NCI-H2029 (cell line): Measurements from ENCODE around the gene LDLRAD4.

ENCODE experiments used
- DNase-seq: peaks from one replicate; lab custom pipeline; 2025; lab: John Stamatoyannopoulos, UW

LDLRAD4 gene

DNA sequence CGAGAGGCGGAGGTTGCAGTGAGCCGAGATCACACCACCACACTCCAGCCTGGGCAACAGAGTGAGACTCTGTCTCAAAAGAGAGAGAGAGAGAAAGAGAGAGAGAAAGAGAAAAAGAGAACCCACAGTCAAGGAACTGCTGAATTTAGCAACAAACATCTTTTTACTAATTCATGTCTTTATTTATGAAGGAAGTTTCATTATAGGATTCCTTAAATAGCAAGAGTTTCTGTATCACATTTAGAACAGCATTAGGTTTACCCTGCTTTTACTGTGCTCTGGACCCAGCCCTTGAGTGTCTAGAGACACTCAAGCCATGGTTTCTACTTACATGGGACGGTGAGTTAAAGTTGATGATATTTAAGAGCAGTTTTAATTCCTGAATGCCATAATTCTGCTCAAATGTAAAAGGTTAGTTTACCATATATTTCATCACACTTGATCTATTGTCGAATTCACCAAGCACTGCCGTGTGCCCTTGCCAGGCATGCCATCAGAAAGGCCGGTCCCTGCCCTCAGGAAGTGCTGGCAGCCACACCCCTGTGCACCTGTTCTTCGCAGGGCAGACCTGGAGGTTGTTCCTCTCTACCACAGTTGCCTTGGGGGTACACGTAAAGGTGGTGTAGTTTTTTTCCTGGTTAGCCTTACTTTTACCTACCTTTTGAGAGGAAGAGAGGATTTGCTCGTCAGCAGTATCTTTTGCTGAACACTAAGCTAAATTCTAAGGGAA lies 153.3 kb downstream of the LDLRAD4 start:
- no peak for DNase-seq

DNA sequence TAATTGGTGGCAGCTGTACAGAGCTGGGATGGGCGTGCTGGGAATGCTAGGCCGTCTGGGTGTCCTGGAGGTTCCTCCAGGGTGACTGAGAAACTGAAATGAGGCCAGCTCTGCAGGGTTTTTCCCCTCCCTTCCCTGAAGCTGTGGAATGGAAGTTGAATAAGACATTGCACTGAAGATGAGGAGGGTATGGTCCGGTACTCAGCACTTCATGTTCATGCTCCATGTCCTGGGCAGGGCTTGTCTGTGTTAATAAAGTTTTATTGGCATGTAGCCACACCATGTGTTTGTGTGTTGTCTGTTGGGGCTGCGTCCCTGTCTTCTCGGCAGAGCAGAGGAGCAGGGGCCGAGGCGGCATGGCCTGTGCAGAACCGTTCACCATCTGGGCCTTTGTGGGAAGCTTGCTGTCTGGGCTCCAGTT lies 154.0 kb downstream of the LDLRAD4 start:
- no peak for DNase-seq

DNA sequence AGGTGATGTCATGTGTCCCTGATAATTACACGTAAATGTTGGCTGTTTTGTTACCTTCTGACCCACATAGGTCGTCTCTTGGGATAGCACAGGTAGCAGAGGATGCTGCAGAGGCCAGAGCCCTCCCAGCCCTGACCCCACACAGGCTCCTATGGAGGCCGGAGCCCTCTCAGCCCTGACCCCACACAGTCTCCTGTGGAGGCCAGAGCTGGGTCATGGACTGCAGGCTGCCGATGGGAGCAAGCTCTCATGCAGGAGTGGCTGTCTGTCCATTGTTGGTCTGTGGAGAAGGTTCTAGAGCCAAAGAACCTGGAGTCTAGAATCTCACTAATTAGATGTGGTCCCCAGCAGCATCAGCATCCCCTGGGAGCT lies 155.5 kb downstream of the LDLRAD4 start:
- DNase-seq = no peak

GRCh38 chr18:13374468-13375301 lies 156.1 kb downstream of the LDLRAD4 start:
- no peak for DNase-seq

GRCh38 chr18:13375302-13376255 lies 157.0 kb downstream of the LDLRAD4 start:
- DNase-seq = no peak

- DNase-seq = no peak
These were observed 157.8 kb downstream of the LDLRAD4 start for GRCh38 chr18:13376298-13376840.

DNA sequence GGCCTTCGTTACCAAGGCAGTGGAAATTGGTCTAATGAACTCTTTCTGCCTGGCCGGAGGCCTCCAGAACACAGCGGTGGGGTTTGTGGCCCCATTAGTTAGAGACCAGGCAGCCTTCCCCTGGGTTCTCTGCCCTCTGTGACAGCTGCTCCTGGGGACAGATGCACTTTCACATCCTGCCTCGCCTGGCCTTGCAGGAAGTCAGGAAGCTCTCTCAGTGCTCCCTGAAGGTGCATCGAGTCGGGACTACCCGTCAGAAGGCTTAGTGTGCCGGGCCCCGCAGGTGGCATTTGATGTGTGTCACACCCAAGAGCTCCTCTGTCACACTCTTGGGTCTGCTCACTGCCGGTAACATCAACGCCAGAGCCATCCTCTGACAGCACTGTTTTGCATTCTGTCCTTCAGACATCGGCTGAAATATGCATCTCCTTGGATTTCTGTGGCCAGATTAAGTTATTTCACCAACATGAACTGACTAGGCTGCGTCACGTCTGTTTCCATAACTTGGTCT lies 158.3 kb downstream of the LDLRAD4 start:
- no peak for DNase-seq

GRCh38 chr18:13377496-13377895 lies 158.9 kb downstream of the LDLRAD4 start:
- no peak for DNase-seq

DNA sequence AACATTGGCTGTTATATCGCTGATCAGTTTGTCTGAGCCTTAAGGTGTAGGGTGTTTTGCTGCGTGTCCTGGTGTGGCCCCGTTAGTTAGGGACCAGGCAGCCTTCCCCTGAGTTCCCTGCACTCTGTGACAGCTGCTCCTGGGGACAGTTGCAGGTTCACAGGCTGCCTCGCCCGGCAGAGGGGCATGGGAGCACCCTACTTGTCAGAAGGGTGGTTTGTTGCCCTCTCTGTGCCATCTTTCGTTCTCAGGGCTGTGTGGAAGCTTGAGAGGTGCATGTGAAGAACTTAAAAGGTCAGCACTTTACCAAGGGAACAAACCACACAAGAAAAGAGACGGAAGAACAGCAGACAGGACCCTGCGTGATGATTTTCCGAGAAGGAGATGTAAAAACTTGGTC lies 159.6 kb downstream of the LDLRAD4 start:
- no peak for DNase-seq

DNA sequence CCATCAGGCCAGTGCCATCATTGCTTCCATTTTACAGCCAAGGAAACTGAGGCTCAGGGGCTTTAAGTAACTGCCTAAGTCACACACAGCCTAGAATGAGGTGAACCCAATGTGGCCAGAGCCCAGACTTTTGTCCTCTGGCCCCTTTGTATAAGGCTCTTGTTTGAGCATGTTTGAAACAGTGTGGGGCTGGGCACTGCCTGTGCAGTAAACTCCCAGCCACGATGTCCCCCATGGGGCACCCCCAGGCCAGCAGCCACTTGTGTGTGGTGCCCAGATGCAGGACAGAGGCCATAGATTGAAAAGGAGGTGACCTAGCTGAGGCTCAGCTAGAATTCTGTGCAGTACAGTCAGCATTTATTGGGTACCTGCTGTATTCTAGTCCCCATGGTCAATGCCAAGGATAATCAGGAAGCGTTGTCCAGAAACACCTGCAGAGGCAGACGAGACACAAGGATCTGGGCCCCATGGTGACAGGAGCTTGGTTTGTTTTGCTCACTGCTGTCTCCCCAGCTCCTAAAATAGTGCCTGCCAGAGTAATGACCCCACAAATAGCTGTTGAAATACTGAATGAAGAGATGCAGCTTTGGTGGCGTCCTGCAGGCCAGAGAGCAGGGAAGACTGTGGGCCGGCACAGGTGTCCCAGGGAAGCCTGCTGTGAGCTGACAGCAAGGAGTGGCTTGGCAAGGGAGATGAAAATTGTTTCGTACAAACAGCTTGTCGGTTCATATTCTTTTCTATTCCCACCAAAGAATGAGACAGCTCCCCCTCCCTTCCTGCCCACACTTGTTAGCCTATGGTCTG lies 160.7 kb downstream of the LDLRAD4 start:
- DNase-seq = no peak

DNA sequence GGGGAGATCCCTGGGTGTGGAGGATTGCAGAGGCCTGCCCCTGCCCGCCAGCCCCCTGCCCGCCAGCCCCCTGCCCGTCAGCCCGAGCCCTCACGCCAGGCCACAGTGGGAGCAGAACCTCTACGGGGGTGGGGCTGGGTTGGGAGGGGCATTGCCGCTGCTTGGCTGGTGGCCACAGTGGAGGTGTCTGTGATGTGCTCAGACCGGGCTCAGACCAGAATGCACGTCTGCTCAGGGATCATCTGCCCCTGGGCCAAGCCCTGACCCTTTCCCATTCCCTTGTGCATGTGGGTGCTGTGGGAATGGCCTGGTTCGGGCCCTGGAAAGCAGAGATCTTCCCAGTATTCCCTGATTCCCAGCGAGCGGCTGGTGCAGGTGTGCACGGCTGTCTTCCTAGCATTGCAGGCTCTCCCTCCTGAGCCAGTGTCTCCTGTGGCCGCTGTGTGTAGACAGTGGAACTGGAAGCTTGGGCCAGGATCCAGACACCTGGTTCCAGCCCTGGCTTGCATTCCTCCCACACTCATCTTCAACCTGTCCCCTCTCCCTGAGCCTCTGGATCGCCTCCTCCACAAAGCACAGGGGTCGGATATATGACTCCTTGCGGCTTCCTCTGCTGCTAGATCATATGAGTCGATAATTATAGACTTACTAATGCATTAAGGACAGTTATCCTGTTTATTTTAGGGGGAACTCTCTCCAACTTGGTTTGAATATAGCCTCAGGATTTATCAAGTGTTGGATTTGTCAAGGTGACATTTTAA lies 161.6 kb downstream of the LDLRAD4 start:
- peak; percentile 43 for DNase-seq

DNA sequence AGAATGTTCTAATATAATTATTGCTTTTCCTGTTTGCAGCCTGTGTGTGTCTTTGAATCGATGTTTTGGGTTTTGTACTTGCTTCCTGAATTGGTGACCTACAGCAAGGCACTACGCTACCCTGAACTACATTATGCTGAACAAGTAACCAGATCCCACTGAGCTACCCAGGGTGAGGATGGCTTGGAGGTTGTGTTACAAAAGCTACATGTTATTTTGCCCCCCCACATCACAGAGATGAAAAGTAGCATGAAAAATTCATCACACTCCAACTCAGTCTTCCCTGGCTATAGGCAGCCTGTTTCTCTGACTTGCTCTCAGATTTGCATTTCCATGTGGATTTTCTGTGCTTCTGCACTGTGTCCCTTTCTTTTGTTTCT lies 162.1 kb downstream of the LDLRAD4 start:
- no peak for DNase-seq

GRCh38 chr18:13381331-13381730 lies 162.8 kb downstream of the LDLRAD4 start:
- DNase-seq = no peak

GRCh38 chr18:13381944-13382365 lies 163.4 kb downstream of the LDLRAD4 start:
- DNase-seq = peak; percentile 63

GRCh38 chr18:13382366-13382953 lies 163.9 kb downstream of the LDLRAD4 start:
- peak; percentile 87 for DNase-seq

DNA sequence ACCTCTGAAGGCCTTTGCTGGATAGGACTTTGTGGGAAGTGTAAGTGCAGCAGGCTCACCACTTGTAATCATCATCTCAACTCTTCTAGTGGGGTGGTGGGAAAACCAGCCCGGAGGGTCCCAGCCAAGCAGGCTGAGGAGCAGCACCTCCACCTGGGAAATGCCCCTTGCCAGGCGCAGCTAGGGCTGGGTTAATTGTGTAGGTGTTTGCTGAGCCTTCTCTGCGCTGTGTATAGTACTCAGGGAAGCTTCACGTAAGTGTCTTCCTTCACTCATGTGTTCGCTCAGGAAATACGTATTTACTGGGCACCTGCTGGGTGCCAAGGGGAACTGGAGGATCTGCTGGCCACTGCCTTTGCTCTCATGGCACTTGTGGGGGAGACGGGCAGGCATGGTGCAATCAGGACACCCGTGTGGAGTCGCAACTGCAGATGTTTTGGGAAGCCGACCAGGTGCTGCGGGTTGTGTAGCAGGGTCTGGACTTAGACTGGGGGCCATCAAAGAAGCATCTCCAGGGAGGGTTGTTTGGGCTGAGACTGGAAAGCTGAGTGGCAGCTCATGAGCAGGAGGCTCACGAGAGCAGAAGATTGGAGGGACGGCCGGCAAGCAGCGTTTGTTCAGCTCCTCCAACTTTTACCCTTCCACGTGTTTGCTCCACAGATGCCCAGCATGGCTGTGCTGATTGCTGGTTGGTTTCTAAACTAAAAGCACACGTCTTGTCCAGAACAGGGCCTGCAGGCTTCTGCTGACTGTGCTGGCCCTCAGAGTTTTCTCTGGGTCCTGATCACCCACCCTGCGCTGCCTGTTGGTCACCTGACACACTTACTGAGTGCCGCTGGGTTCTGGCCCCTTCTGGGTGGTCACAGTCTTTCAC lies 164.6 kb downstream of the LDLRAD4 start:
- DNase-seq = peak; percentile 53

- DNase-seq = no peak
These were observed 168.6 kb downstream of the LDLRAD4 start for GRCh38 chr18:13386891-13387801.
